Measurements from ENCODE around the gene SLC52A1. TPM values are rescaled to one million over a fixed set of nuclear protein-coding genes. Genes with fewer than 3 reads are reported as not detected.

SLC52A1 gene
- total RNA-seq, 4 donors from 2014 or later, result 0.26 to 1.4 (median 1.1) TPM

DNA sequence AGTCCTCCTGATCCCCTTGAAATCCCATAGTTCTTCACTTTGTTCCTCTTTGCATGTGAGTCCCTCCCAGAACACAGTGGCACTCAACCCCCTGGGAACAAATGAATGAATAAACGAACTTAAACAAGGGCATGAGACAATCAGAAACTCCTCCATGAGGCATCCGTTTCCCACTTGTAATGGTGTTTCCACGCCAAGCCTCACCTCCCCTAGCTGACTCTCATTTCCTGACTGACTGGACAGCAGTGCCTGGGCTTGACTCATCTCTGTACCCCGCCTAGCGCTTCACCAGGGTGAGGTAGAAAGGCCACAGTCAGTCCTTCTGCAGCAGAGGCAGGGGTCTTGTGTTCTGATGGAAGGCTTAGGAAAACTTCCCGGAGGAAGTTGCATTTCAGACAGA lies 23.3 kb downstream of the SLC52A1 start:
- Histone ChIP-seq H3K27ac (no peak overlapping the region), H3K27me3 (no peaks in the 10 kb centered on the region), H3K9me3 (no peaks in the 10 kb centered on the region), H3K4me3 (no peak overlapping the region), H3K4me1 (no peaks in the 10 kb centered on the region), H3K36me3 (peaks cover 31 to 100% (median 41%) of the 10 kb centered on the region in 3 donors)
- WGBS, 2 donors, result 53% methylated on average over 6 of the region's 6 CpGs; no CpG with 5 or more reads in 1 of the 2 donors
- no peak for TF ChIP-seq POLR2A (IDR thresholded peaks at IDR 0.05)
- TF ChIP-seq, protein P1, sequence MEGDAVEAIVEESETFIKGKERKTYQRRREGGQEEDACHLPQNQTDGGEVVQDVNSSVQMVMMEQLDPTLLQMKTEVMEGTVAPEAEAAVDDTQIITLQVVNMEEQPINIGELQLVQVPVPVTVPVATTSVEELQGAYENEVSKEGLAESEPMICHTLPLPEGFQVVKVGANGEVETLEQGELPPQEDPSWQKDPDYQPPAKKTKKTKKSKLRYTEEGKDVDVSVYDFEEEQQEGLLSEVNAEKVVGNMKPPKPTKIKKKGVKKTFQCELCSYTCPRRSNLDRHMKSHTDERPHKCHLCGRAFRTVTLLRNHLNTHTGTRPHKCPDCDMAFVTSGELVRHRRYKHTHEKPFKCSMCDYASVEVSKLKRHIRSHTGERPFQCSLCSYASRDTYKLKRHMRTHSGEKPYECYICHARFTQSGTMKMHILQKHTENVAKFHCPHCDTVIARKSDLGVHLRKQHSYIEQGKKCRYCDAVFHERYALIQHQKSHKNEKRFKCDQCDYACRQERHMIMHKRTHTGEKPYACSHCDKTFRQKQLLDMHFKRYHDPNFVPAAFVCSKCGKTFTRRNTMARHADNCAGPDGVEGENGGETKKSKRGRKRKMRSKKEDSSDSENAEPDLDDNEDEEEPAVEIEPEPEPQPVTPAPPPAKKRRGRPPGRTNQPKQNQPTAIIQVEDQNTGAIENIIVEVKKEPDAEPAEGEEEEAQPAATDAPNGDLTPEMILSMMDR (IDR thresholded peaks at IDR 0.05), result no peak
- intact Hi-C loops (cut with DNase I), result no loop called here
- DNase-seq, result no peak

DNA sequence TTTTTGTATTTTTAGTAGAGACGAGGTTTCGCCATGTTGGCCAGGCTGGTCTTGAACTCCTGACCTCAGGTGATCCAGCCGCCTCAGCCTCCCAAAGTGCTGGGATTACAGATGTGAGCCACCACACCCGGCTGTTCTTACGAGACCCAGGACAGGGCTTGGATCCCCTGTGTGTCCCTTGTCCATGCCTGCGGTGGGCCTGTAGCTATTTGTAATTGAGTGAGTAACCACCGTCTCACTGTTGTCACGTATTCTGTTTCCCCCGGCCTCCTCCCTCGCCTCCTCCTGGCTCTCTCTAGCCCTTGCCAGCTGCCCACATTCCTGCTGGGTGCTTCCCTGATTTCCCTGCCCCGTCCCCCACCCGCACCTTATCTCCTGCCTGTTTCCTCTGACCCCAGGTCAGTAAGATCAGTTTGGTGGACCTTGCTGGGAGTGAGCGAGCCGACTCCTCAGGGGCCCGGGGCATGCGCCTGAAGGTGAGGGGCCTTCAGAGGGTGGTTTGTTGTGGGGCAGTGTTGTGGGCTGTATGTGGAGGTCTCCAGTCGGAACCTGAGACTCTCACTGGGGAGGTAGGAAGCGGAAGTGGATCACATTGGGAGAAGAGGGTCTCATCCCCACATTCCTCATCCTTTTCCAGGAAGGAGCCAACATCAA lies 31.9 kb downstream of the SLC52A1 start:
- no peaks in the 10 kb centered on the region for H3K27me3 ChIP-seq
- no peak for TF ChIP-seq POLR2A (IDR thresholded peaks at IDR 0.05)
- TF ChIP-seq, protein P1 (IDR thresholded peaks at IDR 0.05), result no peak
- no peak overlapping the region for H3K27ac ChIP-seq
- intact Hi-C loops (cut with DNase I), result no loop called here
- peaks cover 63 to 83% (median 64%) of the 10 kb centered on the region in 3 donors for H3K36me3 ChIP-seq
- 86 to 90% methylated on average over 11 to 13 of the region's 18 CpGs for WGBS, 2 donors
- H3K4me1 ChIP-seq, result peaks cover 10 to 29% (median 19%) of the 10 kb centered on the region in 3 donors
- no peak overlapping the region for H3K4me3 ChIP-seq
- DNase-seq, result no peak
- no peaks in the 10 kb centered on the region for H3K9me3 ChIP-seq

DNA sequence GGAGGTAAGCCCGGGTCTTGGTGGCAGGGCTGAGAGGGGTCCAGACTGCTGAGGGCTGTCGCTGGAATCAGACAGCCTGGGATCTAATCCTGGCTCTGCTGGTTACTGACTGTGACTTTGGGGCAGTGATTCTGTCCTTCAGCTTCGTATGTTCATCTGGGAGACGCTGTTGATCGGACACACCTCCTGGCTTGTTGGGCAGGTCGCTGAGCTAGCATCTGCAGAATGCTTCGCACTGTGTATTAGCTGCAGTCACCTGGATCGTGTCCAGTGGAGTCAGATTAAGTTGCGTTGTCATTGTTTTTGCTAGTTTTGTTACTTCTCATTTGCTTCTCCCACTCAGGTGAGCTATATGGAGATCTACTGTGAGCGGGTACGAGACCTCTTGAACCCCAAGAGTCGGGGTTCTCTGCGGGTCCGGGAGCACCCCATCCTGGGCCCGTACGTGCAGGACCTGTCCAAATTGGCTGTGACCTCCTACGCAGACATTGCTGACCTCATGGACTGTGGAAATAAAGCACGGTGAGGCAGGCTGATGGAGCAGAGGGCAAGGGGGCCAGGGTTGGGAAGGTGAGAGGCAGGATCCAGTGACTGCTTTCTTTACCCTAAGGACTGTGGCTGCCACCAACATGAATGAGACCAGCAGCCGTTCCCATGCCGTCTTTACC lies 33.0 kb downstream of the SLC52A1 start:
- Histone ChIP-seq H3K27ac (no peak overlapping the region), H3K27me3 (no peaks in the 10 kb centered on the region), H3K4me3 (no peak overlapping the region), H3K4me1 (peaks cover 10 to 31% (median 19%) of the 10 kb centered on the region in 3 donors), H3K9me3 (no peaks in the 10 kb centered on the region), H3K36me3 (peaks cover 54 to 72% (median 60%) of the 10 kb centered on the region in 3 donors)
- TF ChIP-seq POLR2A (IDR thresholded peaks at IDR 0.05), result no peak
- TF ChIP-seq, protein P1 (IDR thresholded peaks at IDR 0.05), result no peak
- intact Hi-C loops (cut with DNase I), result no loop called here
- no peak for DNase-seq
- 90 to 96% methylated on average over 6 to 18 of the region's 20 CpGs for WGBS, 2 donors

DNA sequence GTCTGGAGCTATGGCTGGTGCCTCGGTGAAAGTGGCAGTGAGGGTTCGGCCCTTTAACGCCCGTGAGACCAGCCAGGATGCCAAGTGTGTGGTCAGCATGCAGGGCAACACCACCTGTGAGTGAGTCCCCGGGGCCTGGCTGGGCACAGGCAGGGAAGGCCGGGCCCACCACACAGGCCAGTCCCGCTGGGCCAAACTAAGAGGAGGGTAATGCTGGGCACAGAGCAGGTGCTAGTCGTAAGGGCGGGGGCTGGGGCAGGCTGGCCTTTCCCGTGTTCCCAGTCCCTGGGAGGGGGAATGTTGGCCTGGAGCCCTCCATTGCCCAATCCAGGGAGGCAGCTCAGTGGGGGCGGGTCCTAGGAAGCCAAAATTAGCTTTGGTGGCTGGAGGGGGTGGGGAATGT lies 35.0 kb downstream of the SLC52A1 start:
- H3K36me3 ChIP-seq, result peaks cover 34 to 52% (median 41%) of the 10 kb centered on the region in 3 donors

More for the DNA sequence above, 35.0 kb downstream of the SLC52A1 start:
- DNase-seq, result no peak
- Histone ChIP-seq H3K9me3 (no peaks in the 10 kb centered on the region), H3K27me3 (no peaks in the 10 kb centered on the region), H3K4me3 (peak overlapping the region in 3 of 4 donors; percentile 80 to 98 (median 92)), H3K4me1 (peaks cover 16 to 40% (median 25%) of the 10 kb centered on the region in 3 donors), H3K27ac (peak overlapping the region; percentile 14 to 94 (median 72))
- intact Hi-C loops (cut with DNase I), result no loop called here
- WGBS, 2 donors, result 39 to 65% methylated on average over 2 to 3 of the region's 11 CpGs
- TF ChIP-seq, protein P1 (IDR thresholded peaks at IDR 0.05), result no peak
- no peak for TF ChIP-seq POLR2A (IDR thresholded peaks at IDR 0.05)

Data from esophagus squamous epithelium (tissue), 5 donors.